ENCODE measurements around the gene PPP1R26.

Gene PPP1R26

DNA sequence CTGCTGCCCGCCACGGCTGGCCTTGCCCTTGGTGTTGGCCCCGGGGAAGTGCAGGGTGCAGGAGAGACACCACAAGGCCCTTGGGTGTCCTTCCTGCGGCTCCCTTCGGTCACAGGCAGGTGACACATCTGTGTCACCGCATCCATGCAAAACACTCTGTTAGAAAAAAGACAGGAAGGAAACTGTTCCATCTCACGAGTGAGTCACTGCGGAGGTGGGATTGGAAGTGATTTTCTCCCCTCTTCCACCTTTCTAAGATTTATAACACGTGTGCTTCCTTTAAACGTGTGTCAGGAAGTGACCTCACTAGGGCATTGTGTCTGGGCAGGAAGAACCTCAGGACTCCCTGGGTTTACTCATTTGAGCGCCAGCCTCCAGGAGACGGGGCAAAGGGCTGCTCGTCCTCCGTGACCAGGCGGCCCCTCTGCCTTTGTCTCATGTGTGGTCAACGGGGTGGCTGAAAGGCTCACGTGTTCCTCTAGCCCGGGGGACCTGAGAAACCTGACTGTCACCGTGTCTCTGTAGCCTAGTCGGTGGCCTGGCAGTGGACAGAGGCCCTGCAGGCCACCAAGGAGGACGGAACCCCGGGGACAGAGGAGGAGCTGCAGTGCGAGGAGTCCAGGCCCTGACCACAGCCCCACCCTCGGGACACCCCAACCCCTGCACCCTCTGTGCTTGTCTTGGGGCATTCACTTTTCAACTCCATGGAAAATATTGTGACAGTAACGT, 36.7 kb downstream of the PPP1R26 start:
- ChIA-PET CTCF (no interaction called here), POLR2A (no interaction called here)
- Histone ChIP-seq H3K27ac (ENCODE audit: extremely low read depth, low read depth, low read length) (no peak overlapping the region), H3K9me3 (ENCODE audit: control insufficient read depth, insufficient read depth, low read depth, low read length) (no peaks in the 10 kb centered on the region), H3K4me3 (ENCODE audit: low read depth, low read length) (no peak overlapping the region), H3K4me1 (ENCODE audit: control insufficient read depth, insufficient read depth, low read length) (no peaks in the 10 kb centered on the region), H3K36me3 (ENCODE audit: control insufficient read depth in 2 of 2, insufficient read depth in 1 of 2, low read length in 2 of 2) (no peaks in the 10 kb centered on the region)
- no peak for TF ChIP-seq ZNF473 (tag by site-specific recombination; IDR thresholded peaks at IDR 0.05)
- no peak for TF ChIP-seq ZNF664 (tag by site-specific recombination; IDR thresholded peaks at IDR 0.05)
- TF ChIP-seq ZNF19 (tag by site-specific recombination; IDR thresholded peaks at IDR 0.05; ENCODE audit: low read depth): no peak
- TF ChIP-seq ZNF23 (tag by site-specific recombination; IDR thresholded peaks at IDR 0.05; ENCODE audit: borderline replicate concordance): no peak
- no peak for TF ChIP-seq ZEB2 (tag by site-specific recombination; IDR thresholded peaks at IDR 0.05)
- no peak for TF ChIP-seq MYNN (tag by site-specific recombination; IDR thresholded peaks at IDR 0.05; ENCODE audit: borderline replicate concordance)
- no peak for TF ChIP-seq HOXD13 (CRISPR knock-in tag; IDR thresholded peaks at IDR 0.05; ENCODE audit: borderline replicate concordance)
- TF ChIP-seq ZNF677 (tag by site-specific recombination; IDR thresholded peaks at IDR 0.05): no peak
- no peak for TF ChIP-seq GLI4 (tag by site-specific recombination; IDR thresholded peaks at IDR 0.05)
- no peak for TF ChIP-seq ZNF514 (tag by site-specific recombination; IDR thresholded peaks at IDR 0.05)
- TF ChIP-seq ZNF2 (tag by site-specific recombination; IDR thresholded peaks at IDR 0.05): no peak

DNA sequence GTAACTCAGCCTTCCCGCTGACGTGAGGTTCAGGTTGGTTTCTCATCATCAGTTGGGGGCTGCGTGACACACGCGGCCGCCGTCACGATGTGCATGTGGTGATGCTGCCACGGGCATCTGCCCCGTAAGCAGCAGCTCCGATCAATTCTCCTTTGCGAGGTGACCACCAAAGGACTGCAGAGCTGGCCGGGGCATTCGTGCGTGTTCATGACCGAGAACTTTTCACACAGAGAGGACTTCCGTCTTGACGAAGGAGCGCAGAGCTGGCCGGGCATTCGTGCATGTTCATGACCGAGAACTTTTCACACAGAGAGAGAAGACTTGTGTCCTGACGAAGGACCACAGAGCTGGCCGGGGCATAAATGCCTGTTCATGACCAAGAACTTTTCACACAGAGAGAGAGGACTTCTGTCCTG, 37.8 kb downstream of the PPP1R26 start:
- TF ChIP-seq, protein P1, sequence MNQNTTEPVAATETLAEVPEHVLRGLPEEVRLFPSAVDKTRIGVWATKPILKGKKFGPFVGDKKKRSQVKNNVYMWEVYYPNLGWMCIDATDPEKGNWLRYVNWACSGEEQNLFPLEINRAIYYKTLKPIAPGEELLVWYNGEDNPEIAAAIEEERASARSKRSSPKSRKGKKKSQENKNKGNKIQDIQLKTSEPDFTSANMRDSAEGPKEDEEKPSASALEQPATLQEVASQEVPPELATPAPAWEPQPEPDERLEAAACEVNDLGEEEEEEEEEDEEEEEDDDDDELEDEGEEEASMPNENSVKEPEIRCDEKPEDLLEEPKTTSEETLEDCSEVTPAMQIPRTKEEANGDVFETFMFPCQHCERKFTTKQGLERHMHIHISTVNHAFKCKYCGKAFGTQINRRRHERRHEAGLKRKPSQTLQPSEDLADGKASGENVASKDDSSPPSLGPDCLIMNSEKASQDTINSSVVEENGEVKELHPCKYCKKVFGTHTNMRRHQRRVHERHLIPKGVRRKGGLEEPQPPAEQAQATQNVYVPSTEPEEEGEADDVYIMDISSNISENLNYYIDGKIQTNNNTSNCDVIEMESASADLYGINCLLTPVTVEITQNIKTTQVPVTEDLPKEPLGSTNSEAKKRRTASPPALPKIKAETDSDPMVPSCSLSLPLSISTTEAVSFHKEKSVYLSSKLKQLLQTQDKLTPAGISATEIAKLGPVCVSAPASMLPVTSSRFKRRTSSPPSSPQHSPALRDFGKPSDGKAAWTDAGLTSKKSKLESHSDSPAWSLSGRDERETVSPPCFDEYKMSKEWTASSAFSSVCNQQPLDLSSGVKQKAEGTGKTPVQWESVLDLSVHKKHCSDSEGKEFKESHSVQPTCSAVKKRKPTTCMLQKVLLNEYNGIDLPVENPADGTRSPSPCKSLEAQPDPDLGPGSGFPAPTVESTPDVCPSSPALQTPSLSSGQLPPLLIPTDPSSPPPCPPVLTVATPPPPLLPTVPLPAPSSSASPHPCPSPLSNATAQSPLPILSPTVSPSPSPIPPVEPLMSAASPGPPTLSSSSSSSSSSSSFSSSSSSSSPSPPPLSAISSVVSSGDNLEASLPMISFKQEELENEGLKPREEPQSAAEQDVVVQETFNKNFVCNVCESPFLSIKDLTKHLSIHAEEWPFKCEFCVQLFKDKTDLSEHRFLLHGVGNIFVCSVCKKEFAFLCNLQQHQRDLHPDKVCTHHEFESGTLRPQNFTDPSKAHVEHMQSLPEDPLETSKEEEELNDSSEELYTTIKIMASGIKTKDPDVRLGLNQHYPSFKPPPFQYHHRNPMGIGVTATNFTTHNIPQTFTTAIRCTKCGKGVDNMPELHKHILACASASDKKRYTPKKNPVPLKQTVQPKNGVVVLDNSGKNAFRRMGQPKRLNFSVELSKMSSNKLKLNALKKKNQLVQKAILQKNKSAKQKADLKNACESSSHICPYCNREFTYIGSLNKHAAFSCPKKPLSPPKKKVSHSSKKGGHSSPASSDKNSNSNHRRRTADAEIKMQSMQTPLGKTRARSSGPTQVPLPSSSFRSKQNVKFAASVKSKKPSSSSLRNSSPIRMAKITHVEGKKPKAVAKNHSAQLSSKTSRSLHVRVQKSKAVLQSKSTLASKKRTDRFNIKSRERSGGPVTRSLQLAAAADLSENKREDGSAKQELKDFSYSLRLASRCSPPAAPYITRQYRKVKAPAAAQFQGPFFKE (tag by site-specific recombination; IDR thresholded peaks at IDR 0.05; ENCODE audit: borderline replicate concordance): no peak
- no peak for TF ChIP-seq ZNF155 (tag by site-specific recombination; IDR thresholded peaks at IDR 0.05)
- no peak for TF ChIP-seq TSHZ1 (tag by site-specific recombination; IDR thresholded peaks at IDR 0.05; ENCODE audit: borderline replicate concordance)
- TF ChIP-seq IKZF3 (tag by site-specific recombination; IDR thresholded peaks at IDR 0.05): no peak
- no peak for TF ChIP-seq OVOL3 (tag by site-specific recombination; IDR thresholded peaks at IDR 0.05)
- no peak for TF ChIP-seq ZFP41 (tag by site-specific recombination; IDR thresholded peaks at IDR 0.05; ENCODE audit: borderline replicate concordance)
- Histone ChIP-seq H3K36me3 (ENCODE audit: control insufficient read depth in 2 of 2, insufficient read depth in 1 of 2, low read length in 2 of 2) (no peaks in the 10 kb centered on the region), H3K4me1 (ENCODE audit: control insufficient read depth, insufficient read depth, low read length) (no peaks in the 10 kb centered on the region), H3K4me3 (ENCODE audit: low read depth, low read length) (no peak overlapping the region), H3K9me3 (ENCODE audit: control insufficient read depth, insufficient read depth, low read depth, low read length) (no peaks in the 10 kb centered on the region), H3K27ac (ENCODE audit: extremely low read depth, low read depth, low read length) (no peak overlapping the region)
- ChIA-PET POLR2A (interaction anchor here (0.8 kb wide), 1 partner anchor 260 kb away, joined by 3 read pairs; no protein-coding TSS in a partner anchor), CTCF (interaction anchor here (1.1 kb wide), 1 partner anchor 12 kb away, joined by 11 read pairs; no protein-coding TSS in a partner anchor)

All from HEK293 (cell line).